Measurements from ENCODE around the gene FOXP3.
"Not testable (repeated sequence)": the region's sequence is repeated elsewhere in the genome, so short reads cannot be mapped to it uniquely, and the experiment has no call there.

Gene FOXP3

GRCh38 chrX:49264460-49264859, at the start of gene FOXP3:
Gene FOXP3, minus strand, starts transcription at chrX:49264710. Its CDS starts 6,205 bp downstream, at chrX:49258505.
- DNase-seq: no peak

GRCh38 chrX:49312176-49312575, 47.7 kb upstream of the FOXP3 start:
- no peak for DNase-seq

- DNase-seq: no peak
These were observed 45.9 kb upstream of the FOXP3 start for GRCh38 chrX:49310371-49310770.

GRCh38 chrX:49309401-49309981, 45.0 kb upstream of the FOXP3 start:
- no peak for DNase-seq

GRCh38 chrX:49308604-49309269, 44.2 kb upstream of the FOXP3 start:
- DNase-seq: no peak

- not testable (repeated sequence) for DNase-seq
These were observed 43.3 kb upstream of the FOXP3 start for GRCh38 chrX:49307775-49308174.

- DNase-seq: no peak
These were observed 38.8 kb upstream of the FOXP3 start, which contains the start of gene GAGE10 for GRCh38 chrX:49303346-49303745. Gene GAGE10, plus strand, starts transcription at chrX:49303646. Its CDS starts 1,214 bp downstream, at chrX:49304860.

GRCh38 chrX:49300703-49301102, 36.2 kb upstream of the FOXP3 start:
- DNase-seq: no peak

GRCh38 chrX:49299293-49299692, 34.8 kb upstream of the FOXP3 start:
- DNase-seq: not testable (repeated sequence)

GRCh38 chrX:49292400-49293362, 28.2 kb upstream of the FOXP3 start:
- DNase-seq: no peak

- no peak for DNase-seq
These were observed 27.3 kb upstream of the FOXP3 start for GRCh38 chrX:49291615-49292337.

GRCh38 chrX:49290215-49290614, 25.7 kb upstream of the FOXP3 start:
- DNase-seq: no peak

GRCh38 chrX:49287665-49288064, 23.2 kb upstream of the FOXP3 start:
- no peak for DNase-seq

GRCh38 chrX:49286581-49286980, 22.1 kb upstream of the FOXP3 start:
- no peak for DNase-seq

- no peak for DNase-seq
These were observed 21.6 kb upstream of the FOXP3 start for GRCh38 chrX:49286136-49286535.

GRCh38 chrX:49284212-49284611, 19.7 kb upstream of the FOXP3 start:
- no peak for DNase-seq

GRCh38 chrX:49282647-49283011, 18.1 kb upstream of the FOXP3 start:
- DNase-seq: no peak

- DNase-seq: no peak
These were observed 13.6 kb upstream of the FOXP3 start for GRCh38 chrX:49278081-49278480.

- DNase-seq: no peak
These were observed 13.0 kb upstream of the FOXP3 start for GRCh38 chrX:49277535-49277830.

- DNase-seq: no peak
These were observed 12.4 kb upstream of the FOXP3 start for GRCh38 chrX:49276671-49277534.

- no peak for DNase-seq
These were observed 11.7 kb upstream of the FOXP3 start for GRCh38 chrX:49276207-49276606.

GRCh38 chrX:49273181-49273727, 8.7 kb upstream of the FOXP3 start:
- DNase-seq: no peak

All from NCI-H187 treated with DMSO at 0.1 percent for 48 hours (cell line).